Measurements from ENCODE around the gene SLC11A2.
"Not testable (repeated sequence)": the region's sequence is repeated elsewhere in the genome, so short reads cannot be mapped to it uniquely, and the experiment has no call there.

SLC11A2 gene

DNA sequence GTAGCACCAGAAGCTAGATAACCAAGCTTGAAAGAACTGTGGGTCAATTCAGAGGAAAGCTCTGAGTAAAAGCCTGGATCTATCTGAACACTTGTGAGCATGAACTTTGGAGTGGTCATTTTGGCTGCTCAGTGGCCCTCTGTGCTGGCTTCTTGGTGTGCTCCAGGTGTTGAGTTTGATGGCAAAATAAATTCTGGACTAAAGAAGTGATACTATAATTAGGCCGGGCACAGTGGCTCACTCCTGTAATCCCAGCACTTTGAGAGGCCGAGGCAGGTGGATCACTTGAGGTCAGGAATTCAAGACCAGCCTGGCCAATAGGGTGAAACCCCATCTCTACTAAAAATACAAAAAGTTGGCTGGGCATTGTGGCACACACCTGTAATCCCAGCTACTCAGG lies 71.4 kb downstream of the SLC11A2 start:
- not testable (repeated sequence) for DNase-seq; H3K4me3 ChIP-seq (ENCODE audit: control insufficient read depth in 1 of 7, extremely low read depth in 1 of 7, insufficient read depth in 4 of 7, low read depth in 2 of 7, low read length in 6 of 7)
- POLR2A ChIA-PET = interaction anchor here (0.7 to 1.0 kb wide), 2 partner anchors 15 to 187 kb away, joined by 3 read pairs; no protein-coding TSS in a partner anchor

DNA sequence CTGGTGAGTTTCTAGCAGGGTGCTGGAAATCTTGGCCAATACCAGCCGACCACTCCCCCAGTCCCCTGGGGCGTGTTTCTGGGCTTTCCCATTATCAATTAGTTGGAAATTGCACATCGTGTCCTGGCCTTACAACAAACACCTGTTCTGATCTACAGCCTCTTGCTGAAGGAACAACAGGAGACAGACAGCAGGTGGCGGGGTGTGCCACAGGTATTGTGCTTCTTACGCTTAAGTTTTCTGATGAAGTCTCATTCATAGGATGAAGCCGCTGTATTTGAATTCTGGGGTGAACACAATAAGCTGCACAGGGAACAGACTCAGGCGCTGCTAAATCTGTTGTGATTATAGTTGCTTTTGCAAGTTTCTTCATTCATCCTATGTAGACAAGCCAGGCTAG lies 73.1 kb downstream of the SLC11A2 start:
- Histone ChIP-seq H3K36me3 (ENCODE audit: control insufficient read depth in 4 of 4, insufficient read depth in 4 of 4, low read length in 3 of 4) (no peaks in the 10 kb centered on the region), H3K9me3 (ENCODE audit: control extremely low read depth in 1 of 5, control insufficient read depth in 4 of 5, insufficient read depth in 2 of 5, low read depth in 1 of 5, low read length in 4 of 5) (no peaks in the 10 kb centered on the region), H3K4me1 (ENCODE audit: control extremely low read depth in 1 of 4, control insufficient read depth in 4 of 4, insufficient read depth in 4 of 4, low read length in 3 of 4) (no peaks in the 10 kb centered on the region), H3K4me3 (ENCODE audit: control insufficient read depth in 1 of 7, extremely low read depth in 1 of 7, insufficient read depth in 4 of 7, low read depth in 2 of 7, low read length in 6 of 7) (no peak overlapping the region), H3K27ac (ENCODE audit: insufficient read depth in 1 of 2, low read depth in 1 of 2, low read length in 2 of 2, poor library complexity in 1 of 2, severe bottlenecking in 2 of 2) (no peak overlapping the region), H3K27me3 (replicated peaks in 2 of 5; ENCODE audit: control insufficient read depth in 4 of 5, insufficient read depth in 5 of 5, low read length in 4 of 5) (no peaks in the 10 kb centered on the region)
- CTCF ChIA-PET = no interaction called here
- 97% methylated on average over 6 of the region's 7 CpGs for WGBS (ENCODE audit: insufficient coverage)
- no peak for DNase-seq
- POLR2A ChIA-PET = no interaction called here

More for the DNA sequence above, 71.4 kb downstream of the SLC11A2 start:
- H3K4me1 ChIP-seq (ENCODE audit: control extremely low read depth in 1 of 4, control insufficient read depth in 4 of 4, insufficient read depth in 4 of 4, low read length in 3 of 4); CTCF ChIA-PET; H3K9me3 ChIP-seq (ENCODE audit: control extremely low read depth in 1 of 5, control insufficient read depth in 4 of 5, insufficient read depth in 2 of 5, low read depth in 1 of 5, low read length in 4 of 5); H3K36me3 ChIP-seq (ENCODE audit: control insufficient read depth in 4 of 4, insufficient read depth in 4 of 4, low read length in 3 of 4); H3K27ac ChIP-seq (ENCODE audit: insufficient read depth in 1 of 2, low read depth in 1 of 2, low read length in 2 of 2, poor library complexity in 1 of 2, severe bottlenecking in 2 of 2); H3K27me3 ChIP-seq (replicated peaks in 2 of 5; ENCODE audit: control insufficient read depth in 4 of 5, insufficient read depth in 5 of 5, low read length in 4 of 5): not testable (repeated sequence)
- WGBS (ENCODE audit: insufficient coverage) = 93% methylated on average over 2 of the region's 2 CpGs

DNA sequence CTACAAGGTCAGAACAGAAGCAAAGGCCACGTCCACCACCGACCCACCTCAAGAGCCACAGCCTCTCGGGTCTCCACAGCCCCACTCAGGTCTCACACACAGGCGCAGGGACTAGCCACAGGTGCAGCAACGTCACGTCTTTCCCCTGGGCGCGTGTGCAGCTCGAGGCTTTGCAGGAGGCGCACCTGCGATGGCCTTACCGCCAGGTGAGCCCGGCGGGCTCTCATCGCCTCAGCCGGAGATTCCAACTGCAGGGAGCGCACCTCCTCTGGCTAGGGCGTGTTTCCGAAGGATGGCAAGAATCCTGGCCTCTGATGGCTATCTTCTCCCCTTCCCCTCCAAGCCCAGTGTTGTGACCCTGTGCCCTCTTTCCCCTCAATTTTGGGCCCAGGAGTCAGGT lies 73.7 kb downstream of the SLC11A2 start, which contains the start of gene HIGD1C:
Gene HIGD1C (plus strand): TSS at position 35 of the 400 bp plus-strand sequence. CDS start 1,455 bp downstream, outside the sequence.
- WGBS (ENCODE audit: insufficient coverage) = 96% methylated on average over 18 of the region's 19 CpGs
- DNase-seq = no peak
- Histone ChIP-seq H3K27ac (ENCODE audit: insufficient read depth in 1 of 2, low read depth in 1 of 2, low read length in 2 of 2, poor library complexity in 1 of 2, severe bottlenecking in 2 of 2) (no peak within 1 kb of the TSS), H3K4me1 (ENCODE audit: control extremely low read depth in 1 of 4, control insufficient read depth in 4 of 4, insufficient read depth in 4 of 4, low read length in 3 of 4) (no peaks in the 10 kb centered on the region), H3K36me3 (ENCODE audit: control insufficient read depth in 4 of 4, insufficient read depth in 4 of 4, low read length in 3 of 4) (no peaks in the 10 kb centered on the region), H3K9me3 (ENCODE audit: control extremely low read depth in 1 of 5, control insufficient read depth in 4 of 5, insufficient read depth in 2 of 5, low read depth in 1 of 5, low read length in 4 of 5) (no peaks in the 10 kb centered on the region), H3K4me3 (ENCODE audit: control insufficient read depth in 1 of 7, extremely low read depth in 1 of 7, insufficient read depth in 4 of 7, low read depth in 2 of 7, low read length in 6 of 7) (no peak within 1 kb of the TSS), H3K27me3 (replicated peaks in 2 of 5; ENCODE audit: control insufficient read depth in 4 of 5, insufficient read depth in 5 of 5, low read length in 4 of 5) (no peaks in the 10 kb centered on the region)
- CTCF ChIA-PET = no interaction called here
- POLR2A ChIA-PET = no interaction called here

DNA sequence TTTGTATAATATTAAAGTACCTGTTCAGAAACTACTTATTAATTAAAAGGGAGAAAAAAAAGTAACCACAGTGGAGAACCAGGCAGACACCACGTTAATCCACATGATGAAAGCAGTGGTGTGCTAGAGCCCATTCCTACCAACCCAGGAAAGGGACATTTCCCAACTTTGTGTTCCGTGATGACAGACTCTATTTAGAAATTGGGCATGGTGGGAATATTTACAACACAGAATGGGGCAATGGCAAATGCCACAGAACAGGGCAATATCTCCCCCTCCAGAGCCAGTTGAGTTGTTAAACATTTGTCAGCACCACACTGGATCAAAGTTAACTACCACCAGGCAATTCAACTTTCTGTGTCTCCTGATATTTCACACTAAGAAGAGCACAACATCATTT lies 75.1 kb downstream of the SLC11A2 start:
- Histone ChIP-seq H3K27ac (ENCODE audit: insufficient read depth in 1 of 2, low read depth in 1 of 2, low read length in 2 of 2, poor library complexity in 1 of 2, severe bottlenecking in 2 of 2) (no peak overlapping the region), H3K9me3 (ENCODE audit: control extremely low read depth in 1 of 5, control insufficient read depth in 4 of 5, insufficient read depth in 2 of 5, low read depth in 1 of 5, low read length in 4 of 5) (no peaks in the 10 kb centered on the region), H3K36me3 (ENCODE audit: control insufficient read depth in 4 of 4, insufficient read depth in 4 of 4, low read length in 3 of 4) (no peaks in the 10 kb centered on the region), H3K27me3 (replicated peaks in 2 of 5; ENCODE audit: control insufficient read depth in 4 of 5, insufficient read depth in 5 of 5, low read length in 4 of 5) (no peaks in the 10 kb centered on the region), H3K4me3 (ENCODE audit: control insufficient read depth in 1 of 7, extremely low read depth in 1 of 7, insufficient read depth in 4 of 7, low read depth in 2 of 7, low read length in 6 of 7) (no peak overlapping the region), H3K4me1 (ENCODE audit: control extremely low read depth in 1 of 4, control insufficient read depth in 4 of 4, insufficient read depth in 4 of 4, low read length in 3 of 4) (no peaks in the 10 kb centered on the region)
- DNase-seq = no peak
- POLR2A ChIA-PET = no interaction called here
- 100% methylated on average over 2 of the region's 2 CpGs for WGBS (ENCODE audit: insufficient coverage)
- CTCF ChIA-PET = no interaction called here

DNA sequence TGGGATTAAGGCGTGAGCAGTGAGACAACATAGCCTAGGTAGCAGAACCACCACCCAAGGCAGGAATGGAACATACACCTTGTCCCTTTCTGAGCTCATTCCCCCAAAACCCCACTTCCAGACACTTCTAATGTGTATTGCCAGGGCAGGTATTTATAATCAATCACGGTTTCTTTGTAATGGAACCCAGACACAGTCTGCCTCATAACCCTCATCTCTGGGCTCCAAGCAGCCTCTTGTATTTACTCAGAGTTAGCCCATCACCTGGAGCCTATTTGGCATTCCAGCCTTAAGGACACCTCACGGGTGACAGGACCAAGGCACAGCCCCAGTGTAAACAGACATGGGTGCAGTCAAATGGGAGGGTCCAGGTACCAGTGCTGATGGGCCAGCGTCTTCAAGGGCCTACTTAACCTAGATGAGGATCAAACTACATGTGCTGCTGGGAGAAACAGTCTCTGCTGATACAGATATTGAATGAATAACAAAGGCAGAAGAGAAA lies 76.3 kb downstream of the SLC11A2 start:
- CTCF ChIA-PET = interaction anchor here (0.9 to 1.4 kb wide), 2 partner anchors 9 to 18 kb away, joined by 3 read pairs; no protein-coding TSS in a partner anchor
- no peaks in the 10 kb centered on the region for H3K4me1 ChIP-seq (ENCODE audit: control extremely low read depth in 1 of 4, control insufficient read depth in 4 of 4, insufficient read depth in 4 of 4, low read length in 3 of 4)
- no peaks in the 10 kb centered on the region for H3K9me3 ChIP-seq (ENCODE audit: control extremely low read depth in 1 of 5, control insufficient read depth in 4 of 5, insufficient read depth in 2 of 5, low read depth in 1 of 5, low read length in 4 of 5)
- DNase-seq = no peak
- H3K27me3 ChIP-seq (replicated peaks in 2 of 5; ENCODE audit: control insufficient read depth in 4 of 5, insufficient read depth in 5 of 5, low read length in 4 of 5) = no peaks in the 10 kb centered on the region
- H3K4me3 ChIP-seq (ENCODE audit: control insufficient read depth in 1 of 7, extremely low read depth in 1 of 7, insufficient read depth in 4 of 7, low read depth in 2 of 7, low read length in 6 of 7) = no peak overlapping the region
- POLR2A ChIA-PET = no interaction called here
- no peaks in the 10 kb centered on the region for H3K36me3 ChIP-seq (ENCODE audit: control insufficient read depth in 4 of 4, insufficient read depth in 4 of 4, low read length in 3 of 4)
- WGBS (ENCODE audit: insufficient coverage) = 100% methylated on average over 4 of the region's 4 CpGs
- H3K27ac ChIP-seq (ENCODE audit: insufficient read depth in 1 of 2, low read depth in 1 of 2, low read length in 2 of 2, poor library complexity in 1 of 2, severe bottlenecking in 2 of 2) = no peak overlapping the region

DNA sequence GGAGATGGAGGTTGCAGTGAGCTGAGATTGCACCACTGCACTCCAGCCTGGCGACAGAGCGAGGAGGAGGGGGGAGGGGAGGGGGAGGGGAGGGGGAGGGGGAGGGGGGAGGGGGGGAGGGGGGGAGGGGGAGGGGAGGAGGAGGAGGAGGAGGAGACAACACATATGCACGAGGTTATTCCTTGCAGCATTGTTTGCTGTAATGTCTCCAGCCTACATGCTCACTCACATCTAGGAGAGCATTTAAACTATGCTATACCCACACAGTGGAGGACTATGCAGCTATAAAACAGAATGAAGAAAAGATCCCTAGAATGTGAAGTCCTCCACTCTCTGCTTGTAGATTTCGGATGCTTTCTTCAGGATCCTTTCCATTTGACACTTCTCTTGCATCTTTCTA lies 77.4 kb downstream of the SLC11A2 start:
- whole genome bisulfite sequencing (ENCODE audit: insufficient coverage) = 100% methylated on average over 1 of the region's 4 CpGs
- no peak for DNase-seq
- H3K4me3 ChIP-seq (ENCODE audit: control insufficient read depth in 1 of 7, extremely low read depth in 1 of 7, insufficient read depth in 4 of 7, low read depth in 2 of 7, low read length in 6 of 7) = no peak overlapping the region
- H3K27me3 ChIP-seq (replicated peaks in 2 of 5; ENCODE audit: control insufficient read depth in 4 of 5, insufficient read depth in 5 of 5, low read length in 4 of 5) = no peaks in the 10 kb centered on the region
- H3K9me3 ChIP-seq (ENCODE audit: control extremely low read depth in 1 of 5, control insufficient read depth in 4 of 5, insufficient read depth in 2 of 5, low read depth in 1 of 5, low read length in 4 of 5) = no peaks in the 10 kb centered on the region
- POLR2A ChIA-PET = no interaction called here
- H3K27ac ChIP-seq (ENCODE audit: insufficient read depth in 1 of 2, low read depth in 1 of 2, low read length in 2 of 2, poor library complexity in 1 of 2, severe bottlenecking in 2 of 2) = no peak overlapping the region
- H3K4me1 ChIP-seq (ENCODE audit: control extremely low read depth in 1 of 4, control insufficient read depth in 4 of 4, insufficient read depth in 4 of 4, low read length in 3 of 4) = no peaks in the 10 kb centered on the region
- H3K36me3 ChIP-seq (ENCODE audit: control insufficient read depth in 4 of 4, insufficient read depth in 4 of 4, low read length in 3 of 4) = no peaks in the 10 kb centered on the region
- CTCF ChIA-PET = interaction anchor here (0.9 to 1.4 kb wide), 2 partner anchors 10 to 17 kb away, joined by 3 read pairs; no protein-coding TSS in a partner anchor

DNA sequence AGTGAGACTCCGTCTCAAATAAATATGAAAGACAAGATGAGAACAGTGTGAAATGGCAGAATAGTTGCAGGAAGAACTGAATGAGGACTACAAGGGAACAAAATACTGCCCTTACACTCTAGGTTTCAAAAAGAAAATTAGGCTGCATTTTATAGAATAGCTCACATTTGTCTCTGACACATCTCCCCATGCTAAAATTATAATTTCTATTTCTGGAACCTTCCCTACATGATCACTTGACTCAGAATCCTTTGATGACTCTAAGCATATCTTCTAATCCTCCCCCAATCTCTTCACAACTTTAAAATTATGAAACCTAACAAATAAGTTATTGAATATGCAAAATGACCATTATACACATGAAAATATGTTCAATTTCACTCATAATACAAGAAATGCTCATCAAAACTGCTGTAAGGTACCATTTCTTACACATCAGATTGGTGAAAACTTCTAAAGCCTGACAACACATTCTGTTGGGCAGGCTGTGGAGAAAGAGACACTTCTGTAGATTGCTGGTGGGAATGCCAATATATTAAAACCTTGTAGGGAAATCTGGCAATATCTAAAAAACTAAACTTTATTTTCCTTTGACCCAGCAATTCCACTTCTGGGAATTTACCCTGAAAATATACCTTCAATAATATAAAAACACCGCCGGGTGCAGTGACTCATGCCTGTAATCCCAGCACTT lies 78.1 kb downstream of the SLC11A2 start:
- ChIA-PET POLR2A (no interaction called here), CTCF (interaction anchor here (0.7 kb wide), 1 partner anchor 122 kb away, joined by 3 read pairs; no protein-coding TSS in a partner anchor)
- H3K27ac ChIP-seq (ENCODE audit: insufficient read depth in 1 of 2, low read depth in 1 of 2, low read length in 2 of 2, poor library complexity in 1 of 2, severe bottlenecking in 2 of 2) = no peak overlapping the region
- H3K27me3 ChIP-seq (replicated peaks in 2 of 5; ENCODE audit: control insufficient read depth in 4 of 5, insufficient read depth in 5 of 5, low read length in 4 of 5) = no peaks in the 10 kb centered on the region
- H3K9me3 ChIP-seq (ENCODE audit: control extremely low read depth in 1 of 5, control insufficient read depth in 4 of 5, insufficient read depth in 2 of 5, low read depth in 1 of 5, low read length in 4 of 5) = no peaks in the 10 kb centered on the region
- no peak overlapping the region for H3K4me3 ChIP-seq (ENCODE audit: control insufficient read depth in 1 of 7, extremely low read depth in 1 of 7, insufficient read depth in 4 of 7, low read depth in 2 of 7, low read length in 6 of 7)
- no peak for DNase-seq
- H3K36me3 ChIP-seq (ENCODE audit: control insufficient read depth in 4 of 4, insufficient read depth in 4 of 4, low read length in 3 of 4) = no peaks in the 10 kb centered on the region
- 100% methylated on average over 3 of the region's 3 CpGs for WGBS (ENCODE audit: insufficient coverage)
- H3K4me1 ChIP-seq (ENCODE audit: control extremely low read depth in 1 of 4, control insufficient read depth in 4 of 4, insufficient read depth in 4 of 4, low read length in 3 of 4) = no peaks in the 10 kb centered on the region
